ENCODE measurements around the gene LITAF. TPM values are rescaled to one million over a fixed set of nuclear protein-coding genes. Genes with fewer than 3 reads are reported as not detected.

LITAF gene
- polyA plus RNA-seq, 1 of the 3 experiments (the other 2 are of a cell fraction), result 45.7 TPM

GRCh38 chr16:11536104-11536866 lies 50.4 kb downstream of the LITAF start:
- Histone ChIP-seq H3F3A (replicated peaks; ENCODE audit: insufficient read depth) (no peaks in the 10 kb centered on the region), H3K27me3 (ENCODE audit: insufficient read depth) (no peaks in the 10 kb centered on the region), H3K9ac (no peak overlapping the region), H3K4me3 (ENCODE audit: low read depth in 2 of 2, low read length in 1 of 2) (no peak overlapping the region), H3K9me3 (no peaks in the 10 kb centered on the region), H4K20me1 (ENCODE audit: insufficient read depth) (no peaks in the 10 kb centered on the region), H3K4me2 (no peak overlapping the region), H3K4me1 (ENCODE audit: control insufficient read depth in 1 of 2, insufficient read depth in 2 of 2, low read depth in 1 of 2, low read length in 1 of 2) (no peaks in the 10 kb centered on the region; a peak in 1 of 4 replicates), H3K79me2 (ENCODE audit: insufficient read depth) (no peaks in the 10 kb centered on the region), H2AFZ (ENCODE audit: low read depth) (no peak overlapping the region), H3K9me2 (no peaks in the 10 kb centered on the region), H3K36me3 (replicated peaks in 1 of 2; ENCODE audit: control insufficient read depth in 1 of 2, insufficient read depth in 2 of 2, low read length in 1 of 2) (no peaks in the 10 kb centered on the region), H3K27ac (ENCODE audit: low read depth in 2 of 2, low read length in 1 of 2) (no peak overlapping the region)
- DNase-seq, result no peak
- ChIA-PET POLR2A (no interaction called here), CTCF (interaction anchor here (1.5 to 6.5 kb wide), 4 partner anchors 51 to 137 kb away, joined by 4 to 65 read pairs (median 6); partner anchors contain the start of gene LITAF)
- 81% methylated on average over 15 of the region's 15 CpGs for WGBS (ENCODE audit: low lambda C conversion rate)
- no peak for TF ChIP-seq USF2 (IDR thresholded peaks at IDR 0.05; ENCODE audit: borderline replicate concordance, low read depth, low read length)
- TF ChIP-seq FOXM1 (IDR thresholded peaks at IDR 0.05; ENCODE audit: low read depth), result no peak
- no peak for TF ChIP-seq JUND (IDR thresholded peaks at IDR 0.05)
- no peak for TF ChIP-seq MAX (IDR thresholded peaks at IDR 0.05; ENCODE audit: low read depth)
- TF ChIP-seq YY1 (IDR thresholded peaks at IDR 0.05; ENCODE audit: low read depth), result no peak
- no peak for TF ChIP-seq RCOR1 (IDR thresholded peaks at IDR 0.05; ENCODE audit: low read length)
- no peak for TF ChIP-seq POLR2AphosphoS5 (IDR thresholded peaks at IDR 0.05; ENCODE audit: low read depth, low read length)
- no peak for TF ChIP-seq ELF1 (IDR thresholded peaks at IDR 0.05)
- no peak for TF ChIP-seq USF1 (IDR thresholded peaks at IDR 0.05; ENCODE audit: borderline replicate concordance, low read depth)
- no peak for TF ChIP-seq SIN3A (IDR thresholded peaks at IDR 0.05; ENCODE audit: borderline replicate concordance, low read depth, low read length)
- no peak for TF ChIP-seq TAF1 (IDR thresholded peaks at IDR 0.05; ENCODE audit: borderline replicate concordance, low read depth, low read length)
- TF ChIP-seq FOSL2 (IDR thresholded peaks at IDR 0.05; ENCODE audit: borderline replicate concordance, low read depth), result no peak
- no peak for TF ChIP-seq CHD2 (IDR thresholded peaks at IDR 0.05; ENCODE audit: low read length, partially characterized antibody)
- TF ChIP-seq MEF2A (IDR thresholded peaks at IDR 0.05; ENCODE audit: borderline replicate concordance, low read depth), result no peak
- TF ChIP-seq NRF1 (IDR thresholded peaks at IDR 0.05; ENCODE audit: low read depth, low read length), result no peak

GRCh38 chr16:11535494-11535893 lies 51.2 kb downstream of the LITAF start:
- no peak overlapping the region for H2AFZ ChIP-seq (ENCODE audit: low read depth)
- H3K4me1 ChIP-seq (ENCODE audit: control insufficient read depth in 1 of 2, insufficient read depth in 2 of 2, low read depth in 1 of 2, low read length in 1 of 2), result no peaks in the 10 kb centered on the region; a peak in 1 of 4 replicates
- H4K20me1 ChIP-seq (ENCODE audit: insufficient read depth), result no peaks in the 10 kb centered on the region
- ChIA-PET POLR2A (no interaction called here), CTCF (interaction anchor here (0.6 to 6.5 kb wide), 6 partner anchors 52 to 179 kb away, joined by 3 to 65 read pairs (median 4); partner anchors contain the start of gene LITAF)
- H3K79me2 ChIP-seq (ENCODE audit: insufficient read depth), result no peaks in the 10 kb centered on the region
- no peak overlapping the region for H3K27ac ChIP-seq (ENCODE audit: low read depth in 2 of 2, low read length in 1 of 2)
- no peak overlapping the region for H3K9ac ChIP-seq
- no peaks in the 10 kb centered on the region for H3K36me3 ChIP-seq (replicated peaks in 1 of 2; ENCODE audit: control insufficient read depth in 1 of 2, insufficient read depth in 2 of 2, low read length in 1 of 2)
- H3K4me3 ChIP-seq (ENCODE audit: low read depth in 2 of 2, low read length in 1 of 2), result no peak overlapping the region
- H3K9me2 ChIP-seq, result no peaks in the 10 kb centered on the region
- no peaks in the 10 kb centered on the region for H3K9me3 ChIP-seq
- H3F3A ChIP-seq (replicated peaks; ENCODE audit: insufficient read depth), result no peaks in the 10 kb centered on the region
- TF ChIP-seq NFIC (IDR thresholded peaks at IDR 0.05; ENCODE audit: borderline replicate concordance), result no peak
- no peaks in the 10 kb centered on the region for H3K27me3 ChIP-seq (ENCODE audit: insufficient read depth)
- no peak overlapping the region for H3K4me2 ChIP-seq
- no peak for DNase-seq
- 84% methylated on average over 11 of the region's 11 CpGs for WGBS (ENCODE audit: low lambda C conversion rate)

All from SK-N-SH (cell line).